Thoracic aorta (tissue), 2 donors: ENCODE data around the gene RBM14. TPM values are rescaled to one million over a fixed set of nuclear protein-coding genes. Genes with fewer than 3 reads are reported as not detected.

Experiments
- ATAC-seq: fragments of 150-250 bp; one replicate; pipeline ENCODE4 v1.8.0; 2017; ENCODE audit warnings: low read depth; ENCODE audit not compliant: insufficient number of reproducible peaks, low FRiP score
- DNase-seq: peaks from one replicate; pipeline ENCODE4 v3.0.0-alpha.2; 2020; ENCODE audit warnings: low spot score
- H3K27ac ChIP-seq, 2 donors: fragments of 200-600 bp; sonication (generic); 1 replicate in 1 of 2; 2 replicates in 1 of 2; pipeline ENCODE4 v1.5.1; 2016; ENCODE audit warnings: mild to moderate bottlenecking in 2 of 2, moderate library complexity in 2 of 2
- H3K27me3 ChIP-seq: fragments of 200-600 bp; sonication (generic); replicated peaks from 2 replicates; pipeline ENCODE4 v1.6.0; 2016; ENCODE audit warnings: mild to moderate bottlenecking; ENCODE audit not compliant: insufficient read depth
- H3K36me3 ChIP-seq: fragments of 200-600 bp; sonication (generic); one replicate; pipeline ENCODE4 v1.5.1; 2016
- H3K4me1 ChIP-seq, 2 donors: fragments of 200-600 bp; sonication (generic); 1 replicate in 1 of 2; 2 replicates in 1 of 2; pipeline versions ENCODE4 v1.5.1 to v1.6.0; 2016; ENCODE audit warnings: low read depth in 2 of 2, mild to moderate bottlenecking in 1 of 2; ENCODE audit not compliant: control insufficient read depth in 1 of 2
- H3K4me3 ChIP-seq: fragments of 200-600 bp; sonication (generic); 2 replicates; pipeline ENCODE4 v1.5.1; 2016; ENCODE audit warnings: mild to moderate bottlenecking
- H3K9me3 ChIP-seq: fragments of 200-600 bp; sonication (generic); 2 replicates; pipeline ENCODE4 v1.5.1; 2016
- CTCF ChIP-seq: fragments of 200-600 bp; sonication (generic); IDR thresholded peaks from one replicate; pipeline ENCODE4 v1.5.1; 2019; ENCODE audit warnings: antibody characterized with exemption
- total RNA-seq, 2 donors: library from RNA; depleted of rRNA; stranded (reverse); fragments of >200 nt; gene quantifications; one replicate each; pipeline versions ENCODE4 v1.1.0 to v1.2.3, GENCODE V29; 2016

RBM14 gene
- total RNA-seq, 2 donors from 2014 or later, result 72.7 to 99.8 TPM

- H3K36me3 ChIP-seq, result peaks cover 53% of the 10 kb centered on the region
- TF ChIP-seq CTCF, result no peak
- no peak overlapping the region for H3K4me3 ChIP-seq
- H3K27ac ChIP-seq, result no peak overlapping the region
- no peaks in the 10 kb centered on the region for H3K9me3 ChIP-seq
- no peak for DNase-seq
- no peaks in the 10 kb centered on the region for H3K27me3 ChIP-seq
- H3K4me1 ChIP-seq, result peaks cover 33 to 63% of the 10 kb centered on the region in 2 donors
- ATAC-seq, result no peak
Observed at GRCh38 chr11:66624450-66624849, 8.0 kb downstream of the RBM14 start.

GRCh38 chr11:66625041-66625751 is 8.8 kb downstream of the RBM14 start:
- no peak for DNase-seq
- H3K27me3 ChIP-seq, result no peaks in the 10 kb centered on the region
- peaks cover 56% of the 10 kb centered on the region for H3K36me3 ChIP-seq
- no peak for ATAC-seq
- no peaks in the 10 kb centered on the region for H3K9me3 ChIP-seq
- TF ChIP-seq CTCF, result no peak
- peaks cover 29 to 62% of the 10 kb centered on the region in 2 donors for H3K4me1 ChIP-seq
- no peak overlapping the region for H3K27ac ChIP-seq
- no peak overlapping the region for H3K4me3 ChIP-seq

- no peak overlapping the region for H3K4me3 ChIP-seq
- DNase-seq (no peak), ATAC-seq (no peak)
- peaks cover 26 to 57% of the 10 kb centered on the region in 2 donors for H3K4me1 ChIP-seq
- no peaks in the 10 kb centered on the region for H3K27me3 ChIP-seq
- peaks cover 56% of the 10 kb centered on the region for H3K36me3 ChIP-seq
- TF ChIP-seq CTCF, result no peak
- H3K27ac ChIP-seq, result no peak overlapping the region
- no peaks in the 10 kb centered on the region for H3K9me3 ChIP-seq
Observed at GRCh38 chr11:66625752-66626149, 9.3 kb downstream of the RBM14 start.

GRCh38 chr11:66626382-66626781 is 10.0 kb downstream of the RBM14 start:
- no peaks in the 10 kb centered on the region for H3K27me3 ChIP-seq
- peaks cover 56% of the 10 kb centered on the region for H3K36me3 ChIP-seq
- no peaks in the 10 kb centered on the region for H3K9me3 ChIP-seq
- no peak for TF ChIP-seq CTCF
- peaks cover 20 to 52% of the 10 kb centered on the region in 2 donors for H3K4me1 ChIP-seq
- no peak overlapping the region for H3K27ac ChIP-seq
- no peak overlapping the region for H3K4me3 ChIP-seq
- ATAC-seq, result no peak
- DNase-seq, result no peak

GRCh38 chr11:66626926-66627325 is 10.5 kb downstream of the RBM14 start:
- ATAC-seq, result no peak
- no peak for DNase-seq
- H3K4me1 ChIP-seq, result peaks cover 17 to 46% of the 10 kb centered on the region in 2 donors

More at GRCh38 chr11:66626926-66627325, 10.5 kb downstream of the RBM14 start:
- TF ChIP-seq CTCF, result no peak
- Histone ChIP-seq H3K9me3 (no peaks in the 10 kb centered on the region), H3K27ac (no peak overlapping the region), H3K4me3 (no peak overlapping the region), H3K27me3 (no peaks in the 10 kb centered on the region), H3K36me3 (peaks cover 56% of the 10 kb centered on the region)
